ENCODE measurements around the gene PCSK4. TPM values are rescaled to one million over a fixed set of nuclear protein-coding genes. Genes with fewer than 3 reads are reported as not detected.

The PCSK4 gene
- total and polyA plus RNA-seq, 9 of the 15 experiments (the other 6 are each of a cell fraction or from before 2014, with no cell fraction given) = 0.01 to 9.1 (median 2.1) TPM; not detected in 1

- TF ChIP-seq, protein P1, sequence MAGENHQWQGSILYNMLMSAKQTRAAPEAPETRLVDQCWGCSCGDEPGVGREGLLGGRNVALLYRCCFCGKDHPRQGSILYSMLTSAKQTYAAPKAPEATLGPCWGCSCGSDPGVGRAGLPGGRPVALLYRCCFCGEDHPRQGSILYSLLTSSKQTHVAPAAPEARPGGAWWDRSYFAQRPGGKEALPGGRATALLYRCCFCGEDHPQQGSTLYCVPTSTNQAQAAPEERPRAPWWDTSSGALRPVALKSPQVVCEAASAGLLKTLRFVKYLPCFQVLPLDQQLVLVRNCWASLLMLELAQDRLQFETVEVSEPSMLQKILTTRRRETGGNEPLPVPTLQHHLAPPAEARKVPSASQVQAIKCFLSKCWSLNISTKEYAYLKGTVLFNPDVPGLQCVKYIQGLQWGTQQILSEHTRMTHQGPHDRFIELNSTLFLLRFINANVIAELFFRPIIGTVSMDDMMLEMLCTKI (IDR thresholded peaks at IDR 0.05; ENCODE audit: partially characterized antibody) = no peak
Observed at GRCh38 chr19:1494115-1494815, 4.1 kb upstream of the PCSK4 start (continued).

GRCh38 chr19:1492474-1493006, 2.4 kb upstream of the PCSK4 start:
- Histone ChIP-seq H3K4me1 (replicated peaks in 1 of 2; ENCODE audit: control insufficient read depth in 2 of 2, insufficient read depth in 2 of 2, low read length in 2 of 2) (peaks cover 26 to 91% of the 10 kb centered on the region in 2 experiments), H3K36me3 (ENCODE audit: control insufficient read depth, insufficient read depth, low read length) (no peaks in the 10 kb centered on the region), H3K27ac (ENCODE audit: extremely low read depth, low read depth, low read length) (peak overlapping the region; percentile 82), H4K20me1 (replicated peaks; ENCODE audit: control insufficient read depth, insufficient read depth, low read length) (peaks cover 6% of the 10 kb centered on the region; the same call in 1 of the 2 replicates), H3K9me1 (ENCODE audit: control insufficient read depth, insufficient read depth, low read length) (no peaks in the 10 kb centered on the region), H3K27me3 (ENCODE audit: control insufficient read depth in 2 of 2, insufficient read depth in 2 of 2, low read length in 2 of 2) (no peaks in the 10 kb centered on the region), H2AFZ (ENCODE audit: low read depth, low read length) (no peak overlapping the region), H3K79me2 (ENCODE audit: control insufficient read depth, insufficient read depth, low read length) (peaks cover 27% of the 10 kb centered on the region), H3K9me3 (replicated peaks; ENCODE audit: control insufficient read depth, insufficient read depth, low read depth, low read length) (no peaks in the 10 kb centered on the region), H3K9ac (ENCODE audit: insufficient read depth in 1 of 2, low read depth in 2 of 2, low read length in 2 of 2) (peak overlapping the region; percentile 76 to 98), H3K4me3 (peak overlapping the region; percentile 67; the same call in 1 of the 2 replicates), H3K4me2 (ENCODE audit: insufficient read depth, low read length) (peak overlapping the region; percentile 81)
- ATAC-seq (no peak), DNase-seq (ENCODE audit: extremely low read depth in 1 of 4, low spot score in 3 of 4) (peak in 2 of 4 experiments; percentile 19 to 79), FAIRE-seq (peak; percentile 93)
- no TSS peak for BruUV-seq (replicated peaks)
- POLR2A ChIA-PET = interaction anchor here (0.6 to 0.8 kb wide), 3 partner anchors 12 to 217 kb away, joined by 3 read pairs; partner anchors contain the start of gene FAM174C
- CTCF ChIA-PET (ENCODE audit: low intra/inter-chr PET ratio) = no interaction called here
- in situ Hi-C loops (cut with MboI) = no loop called here
- WGBS (ENCODE audit: insufficient coverage, low coverage, missing lambda C conversion rate) = 28% methylated on average over 10 of the region's 10 CpGs
- intact Hi-C loops (cut with micrococcal nuclease) = no loop called here
- TF ChIP-seq DACH1 (IDR thresholded peaks at IDR 0.05; ENCODE audit: partially characterized antibody) (no peak), YBX1 (IDR thresholded peaks at IDR 0.05) (no peak), ZNF263 (CRISPR knock-in tag; IDR thresholded peaks at IDR 0.05; ENCODE audit: borderline replicate concordance) (peak; percentile 92), ESRRB (CRISPR knock-in tag; IDR thresholded peaks at IDR 0.05; ENCODE audit: borderline replicate concordance) (no peak), RAD51 (IDR thresholded peaks at IDR 0.05; ENCODE audit: borderline replicate concordance, low read depth) (no peak), C11orf30 (IDR thresholded peaks at IDR 0.05; ENCODE audit: low read depth) (no peak), ZNF592 (IDR thresholded peaks at IDR 0.05) (peak; percentile 62), JUND (IDR thresholded peaks at IDR 0.05; ENCODE audit: borderline replicate concordance, low read depth, low read length) (peak; percentile 92), JUND (tag; IDR thresholded peaks at IDR 0.05; ENCODE audit: borderline replicate concordance, low read depth, low read length) (peak; percentile 83; the same call in 1 of the 3 replicates), ZNF75A (CRISPR knock-in tag; IDR thresholded peaks at IDR 0.05) (no peak)
- TF ChIP-seq, protein P2, sequence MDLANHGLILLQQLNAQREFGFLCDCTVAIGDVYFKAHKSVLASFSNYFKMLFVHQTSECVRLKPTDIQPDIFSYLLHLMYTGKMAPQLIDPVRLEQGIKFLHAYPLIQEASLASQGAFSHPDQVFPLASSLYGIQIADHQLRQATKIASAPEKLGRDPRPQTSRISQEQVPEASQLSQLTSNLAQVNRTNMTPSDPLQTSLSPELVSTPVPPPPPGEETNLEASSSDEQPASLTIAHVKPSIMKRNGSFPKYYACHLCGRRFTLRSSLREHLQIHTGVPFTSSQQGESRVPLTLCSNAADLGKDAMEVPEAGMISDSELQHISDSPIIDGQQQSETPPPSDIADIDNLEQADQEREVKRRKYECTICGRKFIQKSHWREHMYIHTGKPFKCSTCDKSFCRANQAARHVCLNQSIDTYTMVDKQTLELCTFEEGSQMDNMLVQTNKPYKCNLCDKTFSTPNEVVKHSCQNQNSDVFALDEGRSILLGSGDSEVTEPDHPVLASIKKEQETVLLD (IDR thresholded peaks at IDR 0.05) = peak; percentile 12; the same call in 1 of the 2 replicates
